Endothelial cell of umbilical vein (primary cell): ENCODE results near the gene DISP2. TPM values are rescaled to one million over a fixed set of nuclear protein-coding genes. Genes with fewer than 3 reads are reported as not detected.

Experiments used
- BruUV-seq: library from RNA; stranded (reverse); fragments of 400-500 nt; replicated peaks from 2 replicates; lab custom pipeline; 2021; lab: Mats Ljungman, UMichigan
- CTCF ChIA-PET: fragments of 300-600, 350-600 bp; sonication (Branson Sonifier 250); formaldehyde crosslinking; loops from one replicate; lab custom pipeline; 2021; ENCODE audit warnings: antibody characterized with exemption, inconsistent platforms; lab: Charles Lee
- POLR2A ChIA-PET: fragments of 300-600, 350-600 bp; sonication (Branson Sonifier 250); formaldehyde crosslinking; loops from one replicate; lab custom pipeline; 2021; ENCODE audit warnings: antibody characterized with exemption, inconsistent platforms; lab: Charles Lee
- DNase-seq: peaks from one replicate; pipeline ENCODE4 v3.0.0-alpha.2; 2011; ENCODE audit warnings: low read depth, low spot score
- FAIRE-seq: peaks from 2 replicates; lab custom pipeline; 2011; peaks lifted over from hg19 to GRCh38; lab: Jason Lieb, UNC
- H2AFZ ChIP-seq: 2 replicates; pipeline ENCODE4 v1.6.0; 2012; ENCODE audit warnings: low read depth, low read length, control low read depth, inconsistent platforms
- H3K27ac ChIP-seq: 2 replicates; pipeline ENCODE4 v1.5.1; 2011; ENCODE audit warnings: low read depth, mild to moderate bottlenecking, control low read depth, low read length, moderate library complexity; ENCODE audit not compliant: insufficient read depth
- H3K27me3 ChIP-seq, 2 experiments: 2 replicates each; pipeline versions ENCODE4 v1.6.0 to v1.6.1; 2011; ENCODE audit warnings: low read length in 2 of 2, mixed read lengths in 1 of 2; ENCODE audit not compliant: control insufficient read depth in 2 of 2, insufficient read depth in 2 of 2
- H3K36me3 ChIP-seq, 2 experiments: 2 replicates in 1 of 2; 3 replicates in 1 of 2; pipeline ENCODE4 v1.5.1; 2011; ENCODE audit warnings: low read length in 2 of 2, mild to moderate bottlenecking in 1 of 2, moderate library complexity in 1 of 2; ENCODE audit not compliant: control insufficient read depth in 2 of 2, insufficient read depth in 2 of 2; ENCODE audit errors: extremely low read depth in 1 of 2
- H3K4me1 ChIP-seq: 3 replicates; pipeline ENCODE4 v1.5.1; 2011; ENCODE audit warnings: mild to moderate bottlenecking, low read length; ENCODE audit not compliant: control insufficient read depth, insufficient read depth; ENCODE audit errors: extremely low read depth
- H3K4me2 ChIP-seq: 2 replicates; pipeline ENCODE4 v1.6.1; 2011; ENCODE audit warnings: low read length, control low read depth, mixed read lengths; ENCODE audit not compliant: insufficient read depth
- H3K4me3 ChIP-seq, 3 experiments: fragments of 200-600 bp in 1 of 3; sonication (generic), shearing (Covaris generic) in 1 of 3; replicated peaks in 1 of 3; 2 replicates each; pipeline ENCODE4 v1.5.1; 2011 to 2016; ENCODE audit warnings: control low read depth in 3 of 3, low read length in 3 of 3, mild to moderate bottlenecking in 2 of 3, inconsistent platforms in 1 of 3, low read depth in 1 of 3, moderate library complexity in 1 of 3; ENCODE audit not compliant: insufficient read depth in 1 of 3
- H3K79me2 ChIP-seq: 2 replicates; pipeline ENCODE4 v1.6.0; 2012; ENCODE audit warnings: low read length, inconsistent platforms; ENCODE audit not compliant: control insufficient read depth, insufficient read depth
- H3K9ac ChIP-seq: replicated peaks from 2 replicates; pipeline ENCODE3; 2011; ENCODE audit warnings: low read length, control low read depth; ENCODE audit not compliant: insufficient read depth; ENCODE audit errors: extremely low read depth
- H3K9me1 ChIP-seq: replicated peaks from 3 replicates; pipeline ENCODE4 v1.6.0; 2011; ENCODE audit warnings: mild to moderate bottlenecking, low read length; ENCODE audit not compliant: control insufficient read depth, insufficient read depth; ENCODE audit errors: extremely low read depth
- H3K9me3 ChIP-seq: replicated peaks from 2 replicates; pipeline ENCODE4 v1.5.1; 2012; ENCODE audit warnings: low read length, inconsistent platforms; ENCODE audit not compliant: control insufficient read depth, insufficient read depth
- H4K20me1 ChIP-seq: replicated peaks from 2 replicates; pipeline ENCODE3; 2011; ENCODE audit warnings: mild to moderate bottlenecking, low read length; ENCODE audit not compliant: control insufficient read depth, insufficient read depth; ENCODE audit errors: extremely low read depth
- GATA2 ChIP-seq: IDR thresholded peaks from 2 replicates; pipeline ENCODE4 v1.7.0; 2011; ENCODE audit warnings: low read depth, mild to moderate bottlenecking, moderate library complexity, mixed read lengths, low read length; ENCODE audit not compliant: insufficient read length, insufficient read depth
- JUN ChIP-seq: IDR thresholded peaks from 2 replicates; pipeline ENCODE4 v1.6.1; 2011; ENCODE audit warnings: borderline replicate concordance, low read depth; ENCODE audit not compliant: insufficient read length, insufficient read depth
- MYC ChIP-seq: IDR thresholded peaks from one replicate; pipeline ENCODE4 v1.6.1; 2011; ENCODE audit warnings: mild to moderate bottlenecking, low read depth, low read length
- POLR2A ChIP-seq: IDR thresholded peaks from 2 replicates; pipeline ENCODE4 v1.6.1; 2012; ENCODE audit warnings: low read depth, mild to moderate bottlenecking, control low read depth, low read length
- POLR2AphosphoS5 ChIP-seq: IDR thresholded peaks from 2 replicates; pipeline ENCODE4 v1.6.1; 2012; ENCODE audit warnings: low read depth, mild to moderate bottlenecking, control low read depth, low read length, moderate library complexity; ENCODE audit not compliant: insufficient read depth
- dilution Hi-C: fragments of 300-500 bp; cut with MboI; formaldehyde crosslinking; loops from one replicate; pipeline ENCODE4 v1.15.0; 2019; ENCODE audit warnings: low sequenced_read_pairs; ENCODE audit not compliant: extremely low pct_ligation_motif_present
- intact Hi-C: fragments of 100-400 bp; cut with micrococcal nuclease; formaldehyde crosslinking; loops from one replicate; pipeline ENCODE4 v1.10.0; 2022
- polyA plus RNA-seq, 4 experiments: library from polyadenylated mRNA; depleted of rRNA in 3 of 4; stranded (reverse) in 3 of 4; unstranded in 1 of 4; fragments of >200 nt; gene quantifications; 2 replicates each; pipeline versions ENCODE4 v1.2.1 to v1.2.3, GENCODE V29; 2011 to 2012; ENCODE audit warnings: missing spikeins in 1 of 4
- total RNA-seq: library from RNA; stranded (reverse); gene quantifications from 2 replicates; pipeline ENCODE4 v1.2.3, GENCODE V29; 2021
- TF ChIP-seq, protein P1 (sequence below), 2 donors: IDR thresholded peaks; 1 replicate in 1 of 2; 2 replicates in 1 of 2; pipeline ENCODE4 v1.5.1; 2011; ENCODE audit warnings: low read length in 2 of 2, mild to moderate bottlenecking in 2 of 2, moderate library complexity in 2 of 2, control low read depth in 1 of 2, inconsistent platforms in 1 of 2, low read depth in 1 of 2; ENCODE audit not compliant: insufficient read depth in 1 of 2; ENCODE audit errors: extremely low read depth in 1 of 2

DISP2 gene
- total and polyA plus RNA-seq, 2 donors (not counting 3 experiments of a cell fraction or from before 2014, with no cell fraction given) = 0.10 to 1.2 TPM

DNA sequence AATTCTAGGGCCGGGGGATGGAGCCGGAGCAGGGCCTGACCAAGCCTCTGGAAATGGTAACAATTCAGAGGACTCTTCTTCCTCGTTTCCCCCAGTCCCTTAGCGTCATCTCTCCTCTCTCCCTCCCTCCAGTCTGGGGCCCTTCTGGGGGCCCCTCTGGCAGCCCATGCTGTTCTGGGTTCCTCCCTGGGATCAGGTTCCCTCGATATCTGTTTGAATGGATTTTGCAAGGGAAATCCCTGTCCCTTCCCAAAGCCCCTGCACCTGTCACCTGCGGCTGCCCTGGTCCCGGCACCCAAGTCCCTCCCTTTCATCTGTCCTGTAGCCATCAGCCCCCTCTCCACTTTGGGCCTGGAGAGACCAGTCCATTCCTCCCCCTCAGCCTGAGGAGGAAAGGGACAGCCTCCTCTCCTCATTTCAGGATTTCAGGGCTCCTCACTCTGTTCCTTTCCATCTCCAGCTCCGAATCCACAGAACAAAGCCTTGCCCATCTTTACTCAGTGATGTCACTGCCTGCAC, 48.6 kb upstream of the DISP2 start:
- ChIA-PET CTCF (interaction anchor here (0.6 to 15.0 kb wide), 27 partner anchors 8 to 361 kb away, joined by 3 to 403 read pairs (median 4); partner anchors contain the start of genes ANKRD63, BMF, CCDC9B and DISP2), POLR2A (no interaction called here)
- TF ChIP-seq POLR2AphosphoS5 (no peak), GATA2 (no peak), JUN (no peak), MYC (no peak)
- no peak overlapping the region for H3K4me2 ChIP-seq
- intact Hi-C loops = no loop called here
- no peak for FAIRE-seq
- peaks cover 0 to 2% of the 10 kb centered on the region in 2 experiments for H3K27me3 ChIP-seq
- H2AFZ ChIP-seq = no peak overlapping the region
- no peak overlapping the region for H3K4me3 ChIP-seq
- H4K20me1 ChIP-seq = no peaks in the 10 kb centered on the region
- H3K9me3 ChIP-seq = no peaks in the 10 kb centered on the region
- dilution Hi-C loops = no loop called here
- no peak overlapping the region for H3K27ac ChIP-seq
- H3K9ac ChIP-seq = no peak overlapping the region
- no peak for DNase-seq
- no TSS peak for BruUV-seq
- H3K9me1 ChIP-seq = no peaks in the 10 kb centered on the region
- peaks cover 11% of the 10 kb centered on the region for H3K4me1 ChIP-seq
- H3K36me3 ChIP-seq = no peaks in the 10 kb centered on the region
- no peaks in the 10 kb centered on the region for H3K79me2 ChIP-seq

DNA sequence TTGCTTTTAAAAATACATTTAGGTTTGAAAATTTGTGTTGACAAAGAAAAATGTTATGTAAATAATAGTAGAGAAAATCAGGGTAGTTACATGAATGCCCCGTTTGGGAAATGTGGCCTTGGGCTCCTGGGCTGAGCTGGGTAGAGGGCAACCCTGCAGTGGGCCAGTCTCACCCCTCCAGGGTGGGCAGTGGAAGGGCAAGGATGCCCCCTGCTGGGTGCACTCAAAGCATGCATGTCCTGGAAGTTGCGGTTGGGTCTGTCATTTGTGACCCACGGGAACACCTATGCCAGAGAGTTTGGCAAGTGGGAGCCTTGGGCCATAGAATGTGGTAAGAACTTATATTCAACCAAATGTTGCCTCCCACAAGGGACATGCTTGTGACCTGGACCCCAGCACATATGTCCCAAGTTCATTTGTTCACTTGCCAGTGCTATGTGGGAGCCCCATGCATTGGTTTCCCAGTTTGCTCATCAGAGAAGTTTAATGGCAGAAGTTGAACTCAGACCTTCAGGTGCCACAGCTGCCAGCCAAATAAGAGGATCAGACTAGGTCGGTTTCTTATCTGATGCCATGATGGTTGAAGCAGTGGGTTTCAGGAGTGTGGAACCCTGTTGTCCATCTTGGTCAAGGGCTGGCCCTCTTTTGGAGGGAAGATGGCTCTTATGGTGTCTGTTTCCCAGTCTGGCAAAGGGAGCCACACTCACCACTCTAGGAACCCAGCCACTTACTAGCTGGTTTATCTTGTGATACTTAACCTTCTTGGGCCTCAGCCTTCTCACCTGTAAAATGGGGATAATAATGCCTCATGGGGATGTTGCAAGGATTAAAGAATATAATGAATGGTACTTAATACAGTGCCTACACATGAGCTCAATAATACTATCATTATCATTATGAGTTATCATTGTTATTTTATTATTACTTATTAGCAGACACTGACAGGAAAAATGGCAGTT, 47.7 kb upstream of the DISP2 start:
- H3K4me1 ChIP-seq = peaks cover 19% of the 10 kb centered on the region
- no peak overlapping the region for H3K9ac ChIP-seq
- intact Hi-C loops (loop anchor here (1.0 kb wide), 1 partner anchor 31 kb away; no protein-coding TSS in a partner anchor), dilution Hi-C loops (no loop called here)
- no peaks in the 10 kb centered on the region for H3K9me1 ChIP-seq
- no TSS peak for BruUV-seq
- TF ChIP-seq POLR2AphosphoS5 (no peak), POLR2A (no peak)
- TF ChIP-seq, protein P1, sequence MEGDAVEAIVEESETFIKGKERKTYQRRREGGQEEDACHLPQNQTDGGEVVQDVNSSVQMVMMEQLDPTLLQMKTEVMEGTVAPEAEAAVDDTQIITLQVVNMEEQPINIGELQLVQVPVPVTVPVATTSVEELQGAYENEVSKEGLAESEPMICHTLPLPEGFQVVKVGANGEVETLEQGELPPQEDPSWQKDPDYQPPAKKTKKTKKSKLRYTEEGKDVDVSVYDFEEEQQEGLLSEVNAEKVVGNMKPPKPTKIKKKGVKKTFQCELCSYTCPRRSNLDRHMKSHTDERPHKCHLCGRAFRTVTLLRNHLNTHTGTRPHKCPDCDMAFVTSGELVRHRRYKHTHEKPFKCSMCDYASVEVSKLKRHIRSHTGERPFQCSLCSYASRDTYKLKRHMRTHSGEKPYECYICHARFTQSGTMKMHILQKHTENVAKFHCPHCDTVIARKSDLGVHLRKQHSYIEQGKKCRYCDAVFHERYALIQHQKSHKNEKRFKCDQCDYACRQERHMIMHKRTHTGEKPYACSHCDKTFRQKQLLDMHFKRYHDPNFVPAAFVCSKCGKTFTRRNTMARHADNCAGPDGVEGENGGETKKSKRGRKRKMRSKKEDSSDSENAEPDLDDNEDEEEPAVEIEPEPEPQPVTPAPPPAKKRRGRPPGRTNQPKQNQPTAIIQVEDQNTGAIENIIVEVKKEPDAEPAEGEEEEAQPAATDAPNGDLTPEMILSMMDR (IDR thresholded peaks at IDR 0.05; ENCODE audit: extremely low read depth in 1 of 2, insufficient read depth in 1 of 2, low read depth in 1 of 2, low read length in 2 of 2) = peak; percentile 81 to 88
- H3K9me3 ChIP-seq = no peaks in the 10 kb centered on the region
- no peaks in the 10 kb centered on the region for H4K20me1 ChIP-seq
- no peaks in the 10 kb centered on the region for H3K36me3 ChIP-seq
- ChIA-PET POLR2A (no interaction called here), CTCF (interaction anchor here (0.6 to 15.0 kb wide), 29 partner anchors 9 to 362 kb away, joined by 3 to 403 read pairs (median 5); partner anchors contain the start of genes ANKRD63, BMF, CCDC9B and DISP2)
- H2AFZ ChIP-seq = no peak overlapping the region
- H3K27me3 ChIP-seq = no peaks in the 10 kb centered on the region
- H3K4me2 ChIP-seq = no peak overlapping the region
- DNase-seq (peak; percentile 55), FAIRE-seq (peak; percentile 67)
- no peak overlapping the region for H3K4me3 ChIP-seq
- H3K79me2 ChIP-seq = no peaks in the 10 kb centered on the region
- H3K27ac ChIP-seq = no peak overlapping the region
